Smooth muscle cell (in vitro differentiated cells): ENCODE measurements around the gene FCHSD1. TPM values are rescaled to one million over a fixed set of nuclear protein-coding genes. Genes with fewer than 3 reads are reported as not detected.

Source experiments
- DNase-seq: peaks from one replicate; lab custom pipeline; 2025; ENCODE audit not compliant: unreplicated experiment; lab: John Stamatoyannopoulos, UW
- H2AFZ ChIP-seq: fragments of 200-600 bp; sonication (generic); 2 replicates; pipeline ENCODE4 v1.6.0; 2016; ENCODE audit warnings: antibody characterized with exemption, low read depth, mild to moderate bottlenecking
- H3F3A ChIP-seq: fragments of 200-600 bp; sonication (generic); 2 replicates; pipeline ENCODE4 v1.6.0; 2017; ENCODE audit warnings: antibody characterized with exemption, low read depth
- H3K27ac ChIP-seq: fragments of 200-600 bp; sonication (generic); 2 replicates; pipeline ENCODE4 v1.5.1; 2016; ENCODE audit warnings: low read depth, mild to moderate bottlenecking
- H3K27me3 ChIP-seq: fragments of 200-600 bp; sonication (generic); 2 replicates; pipeline ENCODE4 v1.6.1; 2016; ENCODE audit warnings: low read depth, mild to moderate bottlenecking
- H3K36me3 ChIP-seq: fragments of 200-600 bp; sonication (generic); 2 replicates; pipeline ENCODE4 v1.5.1; 2016; ENCODE audit warnings: low read depth
- H3K4me1 ChIP-seq: fragments of 200-600 bp; sonication (generic); 2 replicates; pipeline ENCODE4 v1.5.1; 2016; ENCODE audit warnings: low read depth
- H3K4me2 ChIP-seq: fragments of 200-600 bp; sonication (generic); 2 replicates; pipeline ENCODE4 v1.6.0; 2016; ENCODE audit warnings: mild to moderate bottlenecking
- H3K4me3 ChIP-seq: fragments of 200-600 bp; sonication (generic); 2 replicates; pipeline ENCODE4 v1.5.1; 2016; ENCODE audit warnings: mild to moderate bottlenecking
- H3K79me2 ChIP-seq: fragments of 200-600 bp; sonication (generic); 2 replicates; pipeline ENCODE4 v1.6.0; 2016; ENCODE audit warnings: low read depth, mild to moderate bottlenecking
- H3K9ac ChIP-seq: fragments of 200-600 bp; sonication (generic); 2 replicates; pipeline ENCODE4 v1.6.0; 2016; ENCODE audit warnings: low read depth
- H3K9me3 ChIP-seq: fragments of 200-600 bp; sonication (generic); replicated peaks from 2 replicates; pipeline ENCODE4 v1.5.1; 2016; ENCODE audit warnings: low read depth
- H4K20me1 ChIP-seq: fragments of 200-600 bp; sonication (generic); 2 replicates; pipeline ENCODE4 v1.6.0; 2016; ENCODE audit warnings: low read depth
- CTCF ChIP-seq: fragments of 200-600 bp; sonication (generic); IDR thresholded peaks from 2 replicates; pipeline ENCODE4 v1.5.1; 2017; ENCODE audit warnings: borderline replicate concordance, mild to moderate bottlenecking, antibody characterized with exemption; ENCODE audit not compliant: insufficient read depth, poor library complexity, severe bottlenecking
- WGBS: methylation state at CpG from one replicate; pipeline ENCODE4 v1.1.7; 2016; ENCODE audit warnings: low lambda C conversion rate; 5-methylcytosine and 5-hydroxymethylcytosine counted together
- polyA plus RNA-seq: library from polyadenylated mRNA; unstranded; fragments of >200 nt; fragmentation: Nextera tagmentation; extraction: Ambion mirVana; gene quantifications from 2 replicates; pipeline ENCODE4 v1.2.1, GENCODE V29; 2016
- total RNA-seq: library from RNA; depleted of rRNA; stranded (reverse); fragments of >200 nt; gene quantifications from 2 replicates; pipeline ENCODE4 v1.2.3, GENCODE V29; 2014

Gene FCHSD1
- total and polyA plus RNA-seq, 2 experiments from 2014 or later, result 15.7 to 16.4 TPM

- H3K36me3 ChIP-seq, result no peaks in the 10 kb centered on the region
- peak overlapping the region; percentile 86 for H3K4me2 ChIP-seq
- H3F3A ChIP-seq, result no peaks in the 10 kb centered on the region
- H3K4me3 ChIP-seq, result peak overlapping the region; percentile 50
- no peak for TF ChIP-seq CTCF
- H2AFZ ChIP-seq, result peak overlapping the region; percentile 76
- H3K79me2 ChIP-seq, result no peaks in the 10 kb centered on the region
- no peaks in the 10 kb centered on the region for H3K9me3 ChIP-seq
- H3K9ac ChIP-seq, result no peak overlapping the region
- peaks cover 3% of the 10 kb centered on the region for H3K27me3 ChIP-seq
- no peak overlapping the region for H3K27ac ChIP-seq
- no peaks in the 10 kb centered on the region for H4K20me1 ChIP-seq
- WGBS, result 27% methylated on average over 5 of the region's 5 CpGs
- peaks cover 5% of the 10 kb centered on the region for H3K4me1 ChIP-seq
- DNase-seq, result no peak
These were observed 41.3 kb upstream of the FCHSD1 start for GRCh38 chr5:141692533-141692888.

GRCh38 chr5:141691867-141692532 lies 40.8 kb upstream of the FCHSD1 start:
- TF ChIP-seq CTCF, result peak; percentile 96
- Histone ChIP-seq H2AFZ (peak overlapping the region; percentile 76), H3K4me1 (peaks cover 9% of the 10 kb centered on the region), H3K4me3 (peak overlapping the region; percentile 50), H3F3A (no peaks in the 10 kb centered on the region), H3K27me3 (no peaks in the 10 kb centered on the region), H3K36me3 (no peaks in the 10 kb centered on the region), H3K4me2 (peak overlapping the region; percentile 86), H3K9me3 (no peaks in the 10 kb centered on the region), H4K20me1 (no peaks in the 10 kb centered on the region), H3K79me2 (no peaks in the 10 kb centered on the region), H3K27ac (no peak overlapping the region), H3K9ac (no peak overlapping the region)
- DNase-seq, result peak; percentile 86
- 5% methylated on average over 30 of the region's 30 CpGs for WGBS

GRCh38 chr5:141691286-141691866 lies 40.2 kb upstream of the FCHSD1 start:
- H3K79me2 ChIP-seq, result no peaks in the 10 kb centered on the region
- 80% methylated on average over 9 of the region's 9 CpGs for WGBS
- no peaks in the 10 kb centered on the region for H4K20me1 ChIP-seq
- H2AFZ ChIP-seq, result no peak overlapping the region
- H3K4me2 ChIP-seq, result no peak overlapping the region
- TF ChIP-seq CTCF, result no peak
- peaks cover 11% of the 10 kb centered on the region for H3K4me1 ChIP-seq
- no peaks in the 10 kb centered on the region for H3K27me3 ChIP-seq
- no peaks in the 10 kb centered on the region for H3K9me3 ChIP-seq
- no peak for DNase-seq
- no peak overlapping the region for H3K4me3 ChIP-seq
- no peak overlapping the region for H3K27ac ChIP-seq
- no peaks in the 10 kb centered on the region for H3K36me3 ChIP-seq
- no peak overlapping the region for H3K9ac ChIP-seq
- no peaks in the 10 kb centered on the region for H3F3A ChIP-seq
